HS-27A (cell line): ENCODE results near the gene IDUA.

Source experiments
- DNase-seq: peaks from one replicate; pipeline ENCODE4 v3.0.0-alpha.2; 2012; ENCODE audit warnings: low read depth, missing footprints

Gene IDUA

DNA sequence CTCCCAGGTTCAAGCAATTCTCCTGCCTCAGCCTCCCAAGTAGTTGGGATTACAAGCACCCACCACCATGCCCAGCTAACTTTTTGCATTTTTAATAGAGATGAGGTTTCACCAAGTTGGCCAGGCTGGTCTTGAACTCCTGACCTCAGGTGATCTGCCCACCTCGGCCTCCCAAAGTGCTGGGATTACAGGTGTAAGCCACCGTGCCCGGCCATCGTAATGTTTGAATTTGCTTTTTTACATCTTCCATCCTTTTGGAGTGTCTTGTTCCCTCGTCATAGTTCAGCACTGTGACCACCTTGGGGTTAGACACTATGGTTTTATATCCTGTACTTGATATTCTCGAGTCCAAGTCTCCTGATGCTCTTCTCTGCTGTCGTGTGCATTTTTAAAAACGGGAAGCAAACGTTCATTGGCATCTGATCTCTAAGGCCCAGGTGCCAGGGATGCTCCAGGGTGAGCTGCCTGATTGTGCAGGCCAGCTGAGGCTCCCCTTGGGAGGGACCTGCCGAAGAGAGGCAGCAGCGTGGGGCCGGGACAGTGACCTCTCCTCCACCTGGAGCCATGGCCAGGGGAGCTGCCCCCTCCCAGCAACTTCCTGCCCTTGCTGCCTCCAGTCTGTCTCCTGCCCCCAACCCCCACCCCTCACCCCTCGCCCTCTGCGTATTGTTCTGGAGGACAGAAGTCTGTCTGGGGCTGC, 30.2 kb upstream of the IDUA start:
- no peak for DNase-seq

DNA sequence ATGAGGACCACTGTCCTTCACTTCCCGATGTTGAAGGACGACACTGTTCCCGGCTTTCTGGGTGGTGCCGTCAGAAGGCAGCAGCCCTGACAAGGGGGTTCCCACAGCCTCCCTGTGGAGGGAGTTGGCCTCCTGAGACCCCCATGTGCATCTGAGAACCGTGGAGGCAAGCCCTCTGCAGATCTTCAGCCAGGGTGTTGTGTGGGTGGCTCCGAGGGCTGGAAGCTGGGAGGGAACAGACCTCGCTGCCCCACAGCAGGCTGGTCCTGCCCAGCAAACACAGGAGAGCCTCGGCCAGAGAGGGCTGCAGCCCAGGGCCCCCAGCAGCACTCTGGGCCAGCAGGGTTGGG, 29.6 kb upstream of the IDUA start:
- DNase-seq, result no peak

DNA sequence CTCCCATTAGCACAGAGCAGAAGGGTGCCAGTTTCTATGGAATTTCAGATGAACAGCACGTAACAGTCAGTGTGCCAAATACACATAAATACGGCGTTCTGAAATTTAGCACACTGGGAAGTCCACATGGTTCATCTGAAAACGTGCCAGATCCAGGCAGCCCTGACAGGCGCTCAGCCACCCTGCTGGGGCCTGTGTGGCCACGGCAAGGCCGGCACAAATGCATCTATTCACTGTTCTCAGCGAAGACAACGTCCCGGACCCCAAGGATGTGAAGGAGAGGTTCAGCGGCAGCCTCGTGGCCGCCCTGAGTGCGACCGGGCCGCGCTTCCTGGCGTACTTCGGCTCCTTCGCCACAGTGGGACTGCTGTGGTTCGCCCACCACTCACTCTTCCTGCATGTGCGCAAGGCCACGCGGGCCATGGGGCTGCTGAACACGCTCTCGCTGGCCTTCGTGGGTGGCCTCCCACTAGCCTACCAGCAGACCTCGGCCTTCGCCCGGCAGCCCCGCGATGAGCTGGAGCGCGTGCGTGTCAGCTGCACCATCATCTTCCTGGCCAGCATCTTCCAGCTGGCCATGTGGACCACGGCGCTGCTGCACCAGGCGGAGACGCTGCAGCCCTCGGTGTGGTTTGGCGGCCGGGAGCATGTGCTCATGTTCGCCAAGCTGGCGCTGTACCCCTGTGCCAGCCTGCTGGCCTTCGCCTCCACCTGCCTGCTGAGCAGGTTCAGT, 29.1 kb upstream of the IDUA start:
- no peak for DNase-seq

DNA sequence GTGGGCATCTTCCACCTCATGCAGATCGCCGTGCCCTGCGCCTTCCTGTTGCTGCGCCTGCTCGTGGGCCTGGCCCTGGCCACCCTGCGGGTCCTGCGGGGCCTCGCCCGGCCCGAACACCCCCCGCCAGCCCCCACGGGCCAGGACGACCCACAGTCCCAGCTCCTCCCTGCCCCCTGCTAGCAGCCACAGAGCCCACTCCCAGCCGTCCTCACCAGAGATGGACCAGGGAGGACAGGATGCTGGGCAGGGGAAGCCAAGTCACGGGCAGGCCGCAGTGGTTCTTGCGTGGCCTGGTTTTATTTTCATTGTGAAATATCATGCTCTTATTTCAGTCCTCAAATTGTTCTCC, 28.6 kb upstream of the IDUA start:
- DNase-seq, result no peak

DNA sequence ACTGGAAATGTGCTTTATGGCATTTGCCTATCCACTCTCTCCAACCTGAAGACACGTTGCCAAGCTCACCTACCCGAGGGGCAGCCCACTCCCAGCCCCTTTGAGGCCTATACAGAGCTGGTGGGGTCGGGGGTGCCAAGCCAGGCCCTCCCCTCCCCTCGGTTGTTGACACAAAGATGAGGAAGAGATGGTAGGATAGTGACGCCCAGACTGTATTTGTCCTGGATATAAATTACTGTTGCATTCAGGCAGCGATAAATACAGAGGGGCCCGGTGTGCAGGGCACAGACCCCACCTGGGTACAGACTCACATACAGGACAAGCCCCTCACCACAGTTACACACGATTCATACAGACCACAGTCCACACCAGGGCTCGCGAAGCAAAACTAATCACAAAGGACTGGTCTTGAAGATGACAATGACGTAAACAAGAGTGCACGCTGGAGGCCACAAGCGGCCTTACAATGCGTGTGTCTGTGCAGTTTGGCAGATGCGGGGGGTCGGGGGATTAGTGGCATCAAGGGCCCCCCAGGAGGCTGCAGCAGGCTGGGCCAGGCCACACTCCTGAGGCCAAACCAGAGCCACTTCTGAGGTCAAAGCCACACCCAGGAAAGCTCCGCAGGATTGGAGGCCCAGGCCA, 28.0 kb upstream of the IDUA start:
- DNase-seq, result no peak

DNA sequence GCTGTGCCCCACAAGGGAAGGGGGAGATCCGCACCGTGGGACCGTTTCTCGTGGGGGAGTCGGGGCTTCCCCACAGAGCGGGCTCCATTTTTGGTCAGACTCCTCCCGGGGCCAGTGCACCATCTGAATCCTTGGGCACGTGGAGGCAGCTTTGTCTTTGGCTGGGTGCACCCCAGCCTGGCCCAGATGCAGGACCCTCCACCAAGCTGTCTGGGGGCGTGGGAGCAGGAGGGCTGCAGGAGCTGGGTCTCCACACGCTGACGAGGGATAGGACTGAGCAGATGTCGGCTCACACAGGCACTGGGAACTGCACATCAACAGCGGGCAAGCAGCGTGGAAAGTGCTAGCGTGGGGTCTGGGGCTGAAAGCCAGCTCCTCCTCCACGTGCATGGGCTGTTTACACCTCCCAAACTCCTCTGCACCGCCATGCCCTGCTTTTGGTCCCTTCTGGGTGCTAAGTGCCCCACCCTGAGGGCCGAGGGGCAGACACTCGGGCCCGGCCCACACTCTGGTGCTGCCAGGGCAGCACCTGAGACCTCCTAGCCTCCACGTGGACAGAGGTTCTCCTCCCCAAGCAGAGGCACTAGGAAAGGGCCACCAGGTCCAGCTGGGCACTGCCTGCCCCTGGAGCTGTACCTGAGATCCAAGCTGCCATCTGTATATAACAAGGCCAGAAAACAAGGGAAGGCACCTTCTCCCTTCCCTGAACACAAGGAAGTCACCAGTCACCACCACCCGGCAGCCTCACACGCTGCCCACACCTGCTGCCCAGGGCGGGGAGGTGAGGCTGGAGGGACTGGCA, 27.3 kb upstream of the IDUA start:
- DNase-seq, result no peak

DNA sequence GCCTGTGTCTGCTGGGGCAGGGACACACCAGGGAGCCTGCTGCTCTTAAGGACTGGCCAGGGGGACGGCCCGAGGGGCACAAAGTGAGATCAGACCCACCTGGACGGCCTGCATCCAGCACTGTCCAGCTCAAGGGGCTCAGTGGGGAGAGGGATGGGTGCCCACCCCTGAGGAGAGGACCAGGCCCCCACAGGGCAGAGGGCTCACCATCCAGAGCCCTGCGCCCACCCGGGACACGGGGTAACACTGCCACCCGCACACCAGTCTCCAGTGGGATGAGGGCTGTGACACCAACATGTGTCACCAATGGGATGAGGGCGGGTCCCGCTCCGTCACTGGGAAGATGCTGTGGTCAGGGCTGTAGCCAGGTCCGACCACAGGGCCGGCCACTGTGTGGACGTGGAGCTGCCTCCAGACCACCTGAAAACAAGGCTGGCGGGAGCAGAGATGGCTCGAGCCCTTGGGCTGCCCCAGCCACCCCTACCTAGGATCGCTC, 26.7 kb upstream of the IDUA start:
- DNase-seq, result no peak

DNA sequence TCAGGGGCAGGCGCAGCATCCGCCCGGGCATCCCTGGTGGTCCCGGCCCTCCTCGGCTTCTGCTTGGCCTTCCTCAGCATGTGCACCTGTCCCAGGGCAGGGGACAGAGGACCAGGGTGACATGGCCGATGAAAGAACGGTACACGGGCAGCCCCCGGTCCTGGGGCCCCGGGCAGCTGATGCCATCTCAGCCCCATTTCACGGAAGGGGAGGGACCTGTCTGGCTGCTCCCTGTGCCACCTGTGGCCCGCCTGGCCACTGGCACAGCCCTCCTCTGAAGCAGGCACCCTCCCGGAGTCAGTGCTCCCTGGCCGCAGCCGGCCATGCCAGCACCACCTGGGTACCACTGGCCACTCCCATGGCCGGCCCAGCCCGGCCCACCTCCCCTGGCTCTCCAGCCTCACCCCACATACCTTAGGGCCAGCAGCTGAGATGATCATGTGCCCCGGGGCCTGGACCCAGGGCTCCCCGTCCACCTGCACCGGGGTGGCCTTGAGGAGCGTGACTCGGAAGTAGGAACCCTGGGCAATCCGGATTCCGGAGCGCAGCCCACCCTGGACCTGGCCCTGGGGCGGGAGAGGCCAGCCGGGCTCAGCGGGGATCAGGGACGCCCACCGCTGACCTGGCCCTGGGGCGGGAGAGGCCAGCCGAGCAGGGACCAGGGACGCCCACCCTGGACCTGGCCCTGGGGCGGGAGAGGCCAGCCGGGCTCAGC, 26.1 kb upstream of the IDUA start:
- DNase-seq, result no peak

DNA sequence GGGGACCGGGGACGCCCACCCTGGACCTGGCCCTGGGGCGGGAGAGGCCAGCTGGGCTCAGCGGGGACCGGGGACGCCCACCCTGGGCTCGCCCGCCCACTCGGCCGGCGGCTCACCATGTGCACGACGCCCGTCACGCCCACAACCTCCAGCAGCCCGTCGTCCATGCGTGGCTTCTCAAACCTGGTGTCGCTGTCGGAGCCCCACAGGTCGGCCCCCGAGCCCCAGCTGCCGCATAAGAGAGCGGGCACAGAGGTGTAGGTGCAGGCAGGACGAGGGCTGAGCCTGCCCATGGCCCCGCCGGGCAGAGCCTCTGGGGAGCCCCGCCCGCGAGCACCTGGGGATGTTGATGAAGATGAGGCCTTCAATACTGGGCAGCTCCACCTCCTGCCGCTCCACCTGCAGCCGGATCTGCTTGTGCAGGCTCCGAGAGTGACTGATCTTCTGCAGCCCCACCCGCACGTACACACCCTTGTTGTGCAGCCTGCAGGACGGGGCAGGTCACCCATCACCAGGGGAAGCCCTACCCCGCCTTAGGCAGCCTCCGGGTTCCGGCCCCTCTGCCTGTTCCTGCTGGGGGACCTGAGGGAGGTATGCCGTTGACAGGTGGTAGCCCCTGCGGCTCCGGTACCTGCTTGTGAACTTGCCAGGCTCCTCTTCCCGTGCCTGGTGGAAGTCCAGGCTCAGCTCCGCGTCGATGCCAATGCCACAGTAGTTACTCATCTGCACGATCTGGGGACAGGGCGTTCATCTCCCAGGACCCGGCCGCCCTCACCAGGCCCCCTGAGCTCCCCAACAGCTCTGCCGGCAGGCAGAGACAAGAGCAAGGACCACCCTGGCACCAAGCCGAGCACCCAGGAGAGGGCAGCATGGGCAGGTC, 25.3 kb upstream of the IDUA start:
- DNase-seq, result no peak

DNA sequence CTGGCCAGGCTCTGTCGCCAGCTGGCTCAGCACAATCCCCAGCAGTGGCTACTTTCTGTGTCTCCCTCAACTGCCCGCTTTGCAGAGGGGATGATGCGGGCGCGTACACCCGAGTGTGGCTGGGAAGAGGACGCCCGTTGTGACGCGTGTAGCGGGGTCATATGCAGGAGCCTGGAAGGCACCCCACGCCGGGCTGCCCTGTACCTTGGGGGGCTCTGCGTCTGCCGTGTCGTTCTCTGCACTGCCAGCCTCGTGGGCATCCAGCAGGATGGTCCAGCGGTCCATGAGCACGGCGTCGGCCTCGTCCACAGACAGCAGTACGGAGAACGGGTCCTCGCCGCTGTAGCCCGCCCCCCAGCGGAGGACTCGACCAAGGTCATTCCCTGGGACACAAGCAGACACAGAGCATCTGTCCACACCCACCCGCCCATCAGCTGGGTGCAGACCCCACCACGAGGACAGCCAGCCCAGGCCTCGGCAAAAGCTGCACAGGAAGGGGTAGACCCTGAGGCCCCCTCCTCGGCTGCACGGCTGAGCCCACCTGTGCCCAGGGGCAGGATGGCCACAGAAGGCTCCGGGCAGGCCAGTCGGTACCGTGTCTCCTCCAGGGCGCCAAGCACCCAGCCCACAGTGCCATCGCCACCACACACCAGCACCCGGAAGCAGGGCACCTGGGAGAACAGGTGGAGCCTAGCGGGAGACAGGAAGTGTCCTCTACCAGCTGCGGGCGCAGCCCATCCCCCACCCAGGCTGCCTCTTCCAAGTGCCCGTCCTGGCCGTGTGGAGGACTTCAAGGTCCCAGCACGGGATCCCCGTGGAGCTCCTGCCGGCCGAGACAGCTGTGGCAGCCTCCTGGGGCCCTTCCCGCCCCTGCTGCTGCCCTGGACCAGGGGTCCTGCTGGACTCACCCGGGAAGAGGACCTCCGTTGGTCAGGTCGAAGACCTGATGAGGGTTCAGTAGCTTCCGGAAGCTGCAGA, 24.3 kb upstream of the IDUA start:
- no peak for DNase-seq

DNA sequence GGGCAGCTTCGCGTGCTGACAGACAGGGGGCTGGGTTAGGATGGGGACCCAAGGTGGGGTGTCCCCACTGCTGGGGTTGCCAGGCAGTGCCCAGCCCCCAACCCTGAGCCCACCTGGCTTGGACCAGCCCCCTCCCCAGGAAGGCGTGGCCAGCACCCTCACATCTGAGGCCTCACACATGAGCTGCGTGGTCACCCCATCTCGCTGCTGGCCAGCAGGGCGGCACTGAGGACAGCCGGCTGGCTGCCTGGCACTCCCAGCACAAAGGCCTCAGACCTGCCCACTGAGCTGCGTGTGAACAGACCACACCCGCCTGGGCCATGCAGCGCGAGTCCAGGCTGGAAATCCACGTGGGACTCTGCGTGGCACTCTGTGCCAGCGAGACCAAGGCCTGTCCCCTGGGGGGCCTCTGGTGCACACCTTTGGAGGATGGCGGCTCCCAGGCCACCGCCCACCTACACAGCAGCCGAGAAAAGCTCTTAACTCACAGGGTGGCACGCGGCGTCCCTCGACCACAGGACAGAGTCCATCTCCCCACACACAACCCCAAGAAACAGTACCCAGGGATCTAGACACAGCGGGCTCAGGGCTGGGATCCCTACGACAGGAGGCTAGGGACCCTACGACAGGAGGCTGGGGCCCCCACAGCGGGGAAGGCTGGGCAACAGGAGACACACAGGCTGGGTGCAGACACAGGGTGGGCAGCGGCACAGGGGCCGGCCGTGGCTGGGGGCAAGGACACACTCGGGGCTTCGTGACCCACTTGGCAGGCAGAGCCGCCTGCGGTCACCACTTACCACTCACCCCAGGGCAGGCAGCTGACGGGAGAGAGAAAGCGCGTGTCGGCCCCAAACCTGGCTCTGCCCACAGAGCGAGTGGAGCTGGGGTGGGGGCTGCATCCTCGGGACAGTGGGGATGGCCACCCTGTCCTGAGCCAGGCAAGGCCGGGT, 23.3 kb upstream of the IDUA start:
- no peak for DNase-seq

DNA sequence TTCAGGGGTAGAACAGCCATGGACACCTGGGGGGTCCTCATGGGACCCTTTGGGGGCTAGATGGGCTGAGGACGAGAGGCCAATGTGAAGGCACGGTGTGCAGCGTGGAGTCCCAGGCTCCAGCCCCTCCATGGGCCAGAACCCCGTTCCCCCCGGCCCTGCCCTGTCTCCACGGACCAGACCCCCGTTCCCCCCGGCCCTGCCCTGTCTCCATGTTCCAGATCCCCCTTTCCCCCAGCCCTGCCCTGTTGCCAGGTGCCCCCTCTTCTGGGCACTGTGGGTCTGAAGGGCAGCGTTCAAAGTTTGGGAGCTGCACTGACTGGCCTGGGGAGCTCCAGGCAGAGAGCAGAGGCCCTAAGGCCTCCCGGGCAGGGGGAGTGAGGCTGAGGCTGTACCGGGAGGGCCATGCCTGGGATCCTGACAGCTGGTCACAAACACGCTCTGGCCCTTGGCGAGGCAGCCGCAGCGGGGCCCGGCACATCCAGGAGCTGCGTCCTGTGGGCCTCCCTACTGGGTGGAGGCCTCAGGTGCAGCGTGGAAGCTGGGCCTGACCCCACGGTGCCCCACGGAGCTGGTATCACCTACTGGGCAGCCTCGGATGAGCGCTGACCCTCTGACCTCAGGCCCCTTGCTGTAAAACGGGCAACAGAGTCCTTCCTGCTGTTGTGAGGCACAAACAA, 22.4 kb upstream of the IDUA start:
- no peak for DNase-seq

DNA sequence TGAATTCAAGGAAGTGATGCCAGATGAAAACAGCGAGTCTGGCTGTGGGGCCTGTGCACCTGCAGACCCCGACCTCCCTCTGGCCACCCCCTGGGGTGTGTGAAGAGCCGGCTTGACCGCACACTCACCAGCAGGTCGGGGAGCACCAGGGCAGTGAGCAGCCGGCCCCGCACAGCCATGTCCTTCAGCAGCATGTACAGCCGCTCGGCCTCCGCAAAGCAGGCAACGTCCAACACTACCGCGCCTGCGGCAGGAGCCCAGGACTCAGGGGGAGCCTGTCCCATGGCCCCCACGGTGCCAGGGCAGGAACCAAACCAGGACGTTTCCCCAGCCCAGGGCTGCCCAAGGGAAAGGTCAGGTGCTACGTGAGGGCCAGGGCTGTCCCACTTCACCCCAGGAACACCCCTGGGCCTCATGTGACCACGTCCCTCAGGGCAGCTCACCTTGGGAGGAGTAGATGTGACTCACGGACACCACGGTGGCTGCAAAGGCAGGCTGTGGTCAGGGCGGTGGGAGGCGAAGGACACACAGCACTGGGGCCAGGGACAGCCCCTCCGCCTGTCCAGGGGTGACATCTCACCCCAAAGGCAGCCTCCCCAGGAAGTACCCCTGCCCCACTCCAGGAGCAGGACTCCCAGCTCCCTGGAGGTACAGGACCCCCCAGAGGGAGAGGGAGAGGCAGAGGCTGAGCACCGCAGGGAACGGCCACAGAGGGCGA, 21.6 kb upstream of the IDUA start:
- DNase-seq, result no peak

DNA sequence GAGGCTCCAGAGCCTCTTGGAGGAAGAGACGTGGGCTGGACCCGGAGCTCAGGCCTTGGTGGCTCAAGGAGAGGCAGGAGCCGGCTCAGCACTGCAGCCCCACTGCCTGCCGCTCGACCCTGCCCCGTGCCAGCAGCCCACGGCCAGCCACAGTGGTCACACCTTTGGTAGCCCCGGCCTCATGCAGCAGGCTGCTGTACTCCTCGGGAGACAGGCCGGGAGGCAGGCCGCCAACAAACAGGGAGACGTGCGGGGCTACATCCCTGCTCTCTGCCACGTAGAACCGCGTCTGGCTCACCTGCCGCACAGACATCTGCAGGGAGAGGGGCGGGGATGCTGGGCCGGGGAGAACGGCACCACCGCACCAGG, 21.1 kb upstream of the IDUA start:
- DNase-seq, result no peak

DNA sequence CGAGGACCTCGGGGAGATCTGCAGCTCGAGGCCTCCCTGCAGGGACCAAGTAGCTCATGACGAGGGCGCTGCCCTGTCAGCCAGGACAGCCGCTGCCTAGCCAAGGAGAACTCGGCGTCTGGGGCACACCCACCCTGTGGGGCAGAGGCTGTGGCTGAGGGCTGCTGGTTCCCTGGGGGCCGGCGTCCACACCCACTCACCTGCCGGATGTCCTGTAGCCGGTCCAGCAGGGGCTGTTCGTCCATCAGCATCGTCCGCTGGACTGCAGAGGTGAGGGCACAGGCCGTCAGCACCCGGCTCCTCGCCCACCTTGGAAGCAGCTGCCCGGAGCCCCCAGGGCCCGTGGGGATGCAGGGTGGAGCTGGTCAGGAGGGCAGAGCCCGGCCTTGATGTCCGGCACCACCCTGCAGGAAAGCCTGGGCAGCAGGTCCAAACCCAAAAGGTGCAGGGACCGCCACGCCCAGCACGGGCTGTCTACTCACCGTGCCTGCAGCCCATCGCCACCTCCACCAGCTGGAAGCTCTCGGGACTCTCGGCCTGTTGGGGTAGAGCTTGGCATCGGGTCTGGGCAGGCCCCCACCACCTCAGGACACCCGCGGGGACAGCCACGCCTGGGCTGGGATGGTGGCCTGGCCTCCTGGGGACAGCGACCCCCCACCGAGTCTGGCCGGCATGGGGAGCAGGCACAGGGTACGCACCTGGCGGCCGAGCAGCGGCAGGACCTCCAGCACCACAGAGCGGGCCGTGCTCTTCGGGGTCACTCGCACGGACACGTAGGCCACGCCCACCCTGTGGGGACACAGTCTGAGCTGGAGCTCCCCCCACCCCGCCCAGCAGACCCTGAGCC, 20.4 kb upstream of the IDUA start:
- no peak for DNase-seq
